Ishikawa (cell line): ENCODE measurements around the gene SLC9A9.

ENCODE experiments used
- CEBPB ChIP-seq: IDR thresholded peaks from 2 replicates; pipeline ENCODE4 v1.6.1; 2012
- CREB1 ChIP-seq: IDR thresholded peaks from 2 replicates; pipeline ENCODE4 v1.6.1; 2012; ENCODE audit warnings: low read depth
- EGR1 ChIP-seq: IDR thresholded peaks from 2 replicates; pipeline ENCODE4 v1.6.1; 2012
- EP300 ChIP-seq: IDR thresholded peaks from 2 replicates; pipeline ENCODE4 v1.6.1; 2012; ENCODE audit warnings: borderline replicate concordance
- FOXM1 ChIP-seq: IDR thresholded peaks from 2 replicates; pipeline ENCODE4 v1.6.1; 2012; ENCODE audit warnings: low read depth, borderline replicate concordance
- MAX ChIP-seq: IDR thresholded peaks from 2 replicates; pipeline ENCODE4 v1.6.1; 2012
- RAD21 ChIP-seq: IDR thresholded peaks from 2 replicates; pipeline ENCODE4 v1.6.1; 2012; ENCODE audit warnings: low read depth
- REST ChIP-seq: IDR thresholded peaks from 2 replicates; pipeline ENCODE4 v1.6.1; 2012; ENCODE audit warnings: low read depth, mild to moderate bottlenecking
- TAF1 ChIP-seq: IDR thresholded peaks from 2 replicates; pipeline ENCODE4 v1.6.1; 2012; ENCODE audit warnings: low read depth, mild to moderate bottlenecking
- TEAD4 ChIP-seq: IDR thresholded peaks from 2 replicates; pipeline ENCODE4 v1.6.1; 2012
- YY1 ChIP-seq: IDR thresholded peaks from 2 replicates; pipeline ENCODE4 v1.6.1; 2012; ENCODE audit warnings: low read depth
- ZBTB7A ChIP-seq: IDR thresholded peaks from 2 replicates; pipeline ENCODE4 v1.6.1; 2012; ENCODE audit warnings: low read depth

GRCh38 chr3:143753456-143753855, 94.8 kb downstream of the SLC9A9 start:
- no peak for TF ChIP-seq CREB1
- TF ChIP-seq TAF1: no peak
- TF ChIP-seq EGR1: no peak
- no peak for TF ChIP-seq RAD21
- no peak for TF ChIP-seq MAX
- no peak for TF ChIP-seq YY1
- TF ChIP-seq EP300: no peak
- TF ChIP-seq REST: no peak
- TF ChIP-seq CEBPB: no peak
- TF ChIP-seq FOXM1: no peak
- no peak for TF ChIP-seq TEAD4
- no peak for TF ChIP-seq ZBTB7A
